Smooth muscle cell of the umbilical artery (primary cell): ENCODE results near the gene ACE. TPM values are rescaled to one million over a fixed set of nuclear protein-coding genes. Genes with fewer than 3 reads are reported as not detected.

ENCODE experiments used
- total RNA-seq: library from RNA; depleted of rRNA; stranded (reverse); fragments of >200 nt; gene quantifications from 2 replicates; pipeline ENCODE4 v1.2.3, GENCODE V29; 2014

ACE gene
- 0.59 and 1.1 TPM in 2 replicates for total RNA-seq

GRCh38 chr17:63476854-63477479, at the start of gene ACE:
TSS of gene ACE (plus strand) at chr17:63477061. CDS start at chr17:63477095, 34 bp downstream.

GRCh38 chr17:63445954-63446752, 30.7 kb upstream of the ACE start, which contains the start of gene CYB561:
TSS of gene CYB561 (minus strand) at chr17:63446306. CDS start at chr17:63437547, 8,759 bp downstream.

GRCh38 chr17:63523253-63523855, 46.5 kb downstream of the ACE start, which contains the start of gene KCNH6:
TSS of gene KCNH6 (plus strand) at chr17:63523358. CDS start at chr17:63523414, 56 bp downstream.

Other genes starting within 250 kb of the ACE start
- 11.4 and 27.9 TPM in 2 replicates for gene CYB561, start 30.8 kb upstream of the ACE start, total RNA-seq
- not detected in 2 replicates for gene KCNH6, start 46.3 kb downstream of the ACE start, total RNA-seq
- gene DCAF7, start 73.4 kb downstream of the ACE start, total RNA-seq: 14.3 and 23.9 TPM in 2 replicates
- gene TACO1, start 123.8 kb downstream of the ACE start, total RNA-seq: 12.5 and 17.2 TPM in 2 replicates
- gene MAP3K3, start 145.4 kb downstream of the ACE start, total RNA-seq: 27.6 and 39.1 TPM in 2 replicates
- 7.4 and 16.4 TPM in 2 replicates for gene LIMD2, start 223.1 kb downstream of the ACE start, total RNA-seq